ENCODE results near the gene MBOAT2. TPM values are rescaled to one million over a fixed set of nuclear protein-coding genes. Genes with fewer than 3 reads are reported as not detected.

The MBOAT2 gene
- total RNA-seq, 1 experiment from 2014 or later: 16.8 TPM

GRCh38 chr2:8840475-8841091 is 162.9 kb downstream of the MBOAT2 start (continued):
- no peak for TF ChIP-seq SRF (IDR thresholded peaks at IDR 0.05; ENCODE audit: low read depth)
- TF ChIP-seq ZBTB33 (IDR thresholded peaks at IDR 0.05; ENCODE audit: extremely low read depth, insufficient replicate concordance, low read length): no peak
- no peak for TF ChIP-seq CBX3 (IDR thresholded peaks at IDR 0.05; ENCODE audit: low read depth)
- no peak for TF ChIP-seq TCF7L2 (IDR thresholded peaks at IDR 0.05; ENCODE audit: borderline replicate concordance, extremely low read depth, insufficient read depth, insufficient read length)
- no peak for TF ChIP-seq POLR2AphosphoS5 (IDR thresholded peaks at IDR 0.05; ENCODE audit: low read depth, low read length)

GRCh38 chr2:8839189-8839965 is 164.1 kb downstream of the MBOAT2 start:
- no peak overlapping the region for H3K4me3 ChIP-seq (replicated peaks in 1 of 2; ENCODE audit: low read depth in 1 of 2, low read length in 2 of 2)
- ChIA-PET RAD21 (ENCODE audit: low non-redundant PET in 1 of 2, low total read pairs in 2 of 2, uncharacterized antibody in 2 of 2, unreplicated experiment in 2 of 2) (no interaction called here), CTCF (no interaction called here), POLR2A (no interaction called here)
- H3K9me3 ChIP-seq (ENCODE audit: control insufficient read depth in 1 of 2, insufficient read depth in 1 of 2, low read depth in 1 of 2, low read length in 2 of 2): no peaks in the 10 kb centered on the region
- H3K9ac ChIP-seq (ENCODE audit: low read length): no peak overlapping the region
- no peak overlapping the region for H3K4me2 ChIP-seq (ENCODE audit: low read length)
- H3K27ac ChIP-seq (ENCODE audit: low read depth, low read length): no peak overlapping the region
- H2AFZ ChIP-seq (ENCODE audit: low read depth, low read length, poor library complexity, severe bottlenecking): no peak overlapping the region
- TF ChIP-seq TCF7L2 (IDR thresholded peaks at IDR 0.05; ENCODE audit: borderline replicate concordance, extremely low read depth, insufficient read depth, insufficient read length) (no peak), RAD21 (IDR thresholded peaks at IDR 0.05; ENCODE audit: low read depth) (no peak), SP1 (IDR thresholded peaks at IDR 0.05; ENCODE audit: low read depth) (no peak), YY1 (IDR thresholded peaks at IDR 0.05; ENCODE audit: extremely low read depth, insufficient replicate concordance, low read depth, low read length) (no peak), ELF1 (IDR thresholded peaks at IDR 0.05; ENCODE audit: borderline replicate concordance, low read depth) (no peak), SRF (IDR thresholded peaks at IDR 0.05; ENCODE audit: low read depth) (no peak), SIN3A (IDR thresholded peaks at IDR 0.05; ENCODE audit: low read depth) (no peak), ZBTB33 (IDR thresholded peaks at IDR 0.05; ENCODE audit: extremely low read depth, insufficient replicate concordance, low read length) (no peak), POLR2AphosphoS5 (IDR thresholded peaks at IDR 0.05; ENCODE audit: low read depth, low read length) (no peak)
- H4K20me1 ChIP-seq (ENCODE audit: insufficient read depth): no peaks in the 10 kb centered on the region
- BruUV-seq (replicated peaks): no TSS peak
- DNase-seq (ENCODE audit: low read depth, low spot score): no peak
- H3K4me1 ChIP-seq (ENCODE audit: control insufficient read depth in 1 of 2, insufficient read depth in 2 of 2, low read length in 2 of 2): peaks cover 5 to 11% of the 10 kb centered on the region in 2 experiments; a peak in 3 of 4 replicates
- H3K9me2 ChIP-seq (ENCODE audit: insufficient read depth): no peaks in the 10 kb centered on the region
- H3K79me2 ChIP-seq (ENCODE audit: insufficient read depth, low read length): peaks cover 18% of the 10 kb centered on the region
- H3K27me3 ChIP-seq (ENCODE audit: insufficient read depth, low read length): no peaks in the 10 kb centered on the region
- intact Hi-C loops (cut with micrococcal nuclease): no loop called here
- ATAC-seq: no peak
- H3K36me3 ChIP-seq (ENCODE audit: control insufficient read depth in 1 of 2, insufficient read depth in 2 of 2, low read length in 2 of 2): no peaks in the 10 kb centered on the region

Measured in HCT116 (cell line).